ENCODE measurements around the gene PLXDC2.

Gene PLXDC2

DNA sequence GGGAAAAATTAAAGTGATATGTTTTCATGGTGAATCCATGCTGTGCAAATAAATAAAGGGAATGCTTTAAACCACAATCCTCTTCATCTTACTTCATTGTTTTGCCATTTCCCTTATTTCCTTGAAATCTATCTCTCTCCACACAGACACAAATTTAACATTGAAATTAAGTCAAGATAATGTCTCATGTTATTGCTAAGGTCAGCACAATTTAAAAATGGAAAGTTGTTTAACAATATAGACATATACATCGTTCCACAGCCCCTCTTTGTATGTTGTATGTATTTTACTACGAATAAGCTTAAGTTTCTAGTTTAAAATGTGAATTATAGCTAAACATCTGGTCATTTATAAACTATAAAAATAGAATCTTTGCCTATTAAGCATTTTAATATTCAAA, 256.9 kb downstream of the PLXDC2 start:
- DNase-seq, result no peak

DNA sequence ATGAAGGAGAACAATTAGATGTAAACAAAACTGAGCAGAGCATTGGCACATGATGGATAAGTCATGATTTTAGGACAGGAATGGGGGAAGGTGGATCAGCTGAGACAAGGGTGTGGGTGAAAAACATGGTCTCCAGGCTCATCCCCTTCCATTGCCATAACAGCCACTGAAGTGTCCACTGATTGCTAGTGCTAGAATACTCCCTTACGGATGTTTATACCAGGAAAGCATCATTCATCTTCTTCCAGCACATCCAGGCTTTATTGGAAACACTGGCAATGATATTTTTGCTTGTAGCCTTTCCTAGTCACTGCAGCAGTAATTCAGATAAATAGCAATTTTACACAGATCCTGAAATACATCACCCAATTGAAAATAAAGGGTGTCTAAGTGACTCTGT, 259.5 kb downstream of the PLXDC2 start:
- DNase-seq, result no peak

GRCh38 chr10:20084451-20084850, 268.2 kb downstream of the PLXDC2 start:
- DNase-seq, result no peak

DNA sequence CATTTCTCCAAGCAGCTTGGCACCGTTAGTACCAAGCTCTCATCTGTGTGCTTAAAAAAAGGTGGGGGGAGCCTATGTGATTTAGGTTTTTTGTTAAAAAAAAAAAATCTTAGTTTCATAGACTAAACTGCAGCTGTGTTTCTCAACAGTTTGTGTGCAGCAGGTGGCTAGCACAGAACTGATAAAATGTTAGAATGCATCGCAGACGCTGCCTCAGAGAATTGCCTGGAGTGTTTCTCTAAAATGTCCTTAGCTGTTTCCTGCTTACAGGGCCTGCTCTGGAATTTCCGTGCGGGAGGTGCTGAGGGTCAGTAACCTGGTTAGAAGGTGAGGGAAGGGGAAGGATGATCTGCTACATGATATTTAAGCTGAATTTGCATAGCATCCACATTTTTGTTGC, 268.9 kb downstream of the PLXDC2 start:
- no peak for DNase-seq

DNA sequence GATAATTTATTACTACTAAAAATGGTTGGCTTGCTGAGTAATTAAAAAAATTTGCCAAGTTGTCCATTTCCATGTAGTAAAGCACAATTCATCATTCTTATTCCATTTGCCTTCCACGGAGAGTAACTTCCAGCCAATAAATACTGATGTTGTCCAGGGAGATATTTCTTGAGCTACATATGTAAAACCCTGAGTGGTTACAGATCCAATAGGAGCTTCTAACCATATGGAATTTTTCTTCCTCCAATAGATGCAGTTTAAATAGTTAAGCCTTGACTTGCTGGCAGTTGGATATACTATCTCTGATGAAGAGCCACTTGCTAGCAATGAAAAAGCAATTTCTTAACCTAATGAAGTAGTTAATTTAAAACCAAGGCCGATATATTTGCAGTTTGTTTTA, 271.1 kb downstream of the PLXDC2 start:
- no peak for DNase-seq

- no peak for DNase-seq
Measured at GRCh38 chr10:20088061-20088701, 271.9 kb downstream of the PLXDC2 start.

- no peak for DNase-seq
Measured at GRCh38 chr10:20089879-20090278, 273.6 kb downstream of the PLXDC2 start.

GRCh38 chr10:20090831-20091230, 274.6 kb downstream of the PLXDC2 start:
- DNase-seq, result no peak

DNA sequence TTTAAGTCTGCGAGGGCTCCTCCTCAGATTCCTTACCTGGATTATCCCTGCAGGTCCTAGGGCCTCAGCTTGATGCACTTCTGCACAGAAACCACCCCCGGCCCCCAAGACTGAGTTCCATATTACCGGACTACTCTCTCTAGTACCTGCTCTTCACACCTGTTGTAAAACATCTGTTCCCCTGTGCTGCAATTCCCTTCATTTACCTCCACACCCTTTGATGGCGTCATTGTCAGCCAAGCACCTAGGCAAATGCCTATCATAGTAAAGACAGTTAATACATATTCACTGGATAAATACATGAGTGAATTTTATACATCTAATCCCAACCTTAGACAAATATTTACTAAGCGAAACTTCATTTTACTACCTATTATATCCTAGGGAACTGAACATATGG, 275.5 kb downstream of the PLXDC2 start:
- no peak for DNase-seq

- DNase-seq, result no peak
Measured at GRCh38 chr10:20093600-20093999, 277.4 kb downstream of the PLXDC2 start.

DNA sequence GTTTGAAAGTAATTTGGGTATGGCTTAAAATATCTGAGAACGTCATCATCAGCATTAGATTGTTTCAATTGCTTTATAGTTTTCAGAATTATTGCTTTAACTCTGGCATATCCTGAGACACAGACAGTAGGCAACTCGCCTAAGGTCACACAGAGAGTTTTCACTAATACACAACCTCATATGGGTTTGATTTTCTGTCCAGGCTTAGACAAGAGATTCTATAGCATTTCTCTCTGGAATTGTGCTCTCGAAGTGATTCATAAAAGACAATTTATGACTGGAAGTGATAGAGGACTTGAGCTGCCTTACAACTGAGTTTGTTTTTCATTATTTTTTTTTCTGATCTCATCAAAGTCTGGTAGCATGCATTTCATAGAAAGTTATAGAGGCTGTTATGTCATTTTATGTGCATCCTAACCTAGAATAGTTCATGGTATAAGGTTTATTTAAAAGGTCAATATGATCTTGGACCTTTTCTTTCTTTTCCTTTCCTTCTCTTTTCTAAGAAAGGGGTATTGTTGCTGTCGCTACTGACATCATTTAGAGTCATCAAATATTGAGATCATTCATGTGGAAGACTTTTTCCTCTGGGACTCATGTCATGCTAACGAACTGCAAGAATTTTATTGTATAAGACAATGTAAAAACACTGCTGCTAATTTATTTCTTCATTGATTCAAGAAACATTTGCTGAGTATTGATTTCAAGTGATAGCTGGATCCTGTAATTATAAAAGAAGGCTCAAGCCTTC, 278.2 kb downstream of the PLXDC2 start:
- no peak for DNase-seq

DNA sequence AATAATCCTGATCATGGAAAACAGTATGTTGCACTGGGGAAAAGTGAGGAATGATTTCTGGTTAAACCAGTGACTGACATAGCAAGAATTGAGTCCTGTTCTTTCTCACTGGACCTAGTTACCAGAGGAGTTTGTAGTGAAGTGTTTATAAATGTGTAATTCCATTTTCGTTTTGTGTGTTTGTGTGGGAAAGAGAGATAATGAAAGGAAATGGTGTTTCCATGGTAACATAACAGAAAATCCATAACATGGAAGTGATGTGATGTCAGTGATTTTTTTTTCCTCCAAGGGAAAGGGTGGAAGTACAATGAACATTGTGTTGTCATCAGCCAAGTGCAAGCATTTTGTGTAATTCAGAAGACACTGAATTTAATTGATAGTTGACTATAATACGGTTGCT, 283.9 kb downstream of the PLXDC2 start:
- DNase-seq, result no peak

DNA sequence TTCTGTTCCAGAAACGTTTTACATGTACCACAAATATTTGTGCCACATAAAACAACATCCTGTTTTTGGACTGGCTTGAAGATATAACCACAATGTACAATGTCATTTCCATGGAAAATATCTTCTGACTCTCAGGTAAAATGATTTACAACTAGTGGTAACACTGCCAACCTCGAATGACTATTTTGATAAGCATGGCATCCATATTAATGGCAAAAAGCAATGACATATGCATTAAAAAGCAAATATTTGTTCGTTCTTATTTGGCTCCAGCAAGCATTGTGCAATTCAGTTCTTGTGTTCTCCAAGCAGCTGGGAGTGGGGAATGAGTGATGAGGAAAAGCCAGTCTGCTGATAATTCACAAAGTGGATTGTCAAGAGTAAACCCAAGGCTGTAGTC, 289.0 kb downstream of the PLXDC2 start:
- DNase-seq, result no peak

GRCh38 chr10:20105931-20106330, 289.7 kb downstream of the PLXDC2 start:
- DNase-seq, result no peak

DNA sequence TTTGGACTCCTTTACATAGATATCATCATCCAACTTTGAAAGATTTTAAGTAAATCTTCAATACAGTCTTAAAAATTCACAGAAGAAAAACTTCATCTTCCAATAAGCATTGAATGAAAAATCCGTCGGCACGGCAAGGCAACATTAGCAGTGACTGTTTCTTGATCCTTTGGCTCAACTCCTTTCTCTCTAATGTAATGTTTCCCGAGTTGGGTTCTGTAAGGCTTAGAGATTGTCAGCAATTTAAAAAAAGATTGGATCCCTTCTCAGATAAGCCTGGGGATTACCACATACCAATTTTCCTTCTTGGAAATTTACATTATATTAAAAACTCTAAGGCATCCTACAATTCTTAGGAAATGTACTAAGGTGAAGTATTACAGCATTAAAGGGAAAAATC, 291.8 kb downstream of the PLXDC2 start:
- no peak for DNase-seq

GRCh38 chr10:20109613-20110012, 293.4 kb downstream of the PLXDC2 start:
- DNase-seq, result no peak

DNA sequence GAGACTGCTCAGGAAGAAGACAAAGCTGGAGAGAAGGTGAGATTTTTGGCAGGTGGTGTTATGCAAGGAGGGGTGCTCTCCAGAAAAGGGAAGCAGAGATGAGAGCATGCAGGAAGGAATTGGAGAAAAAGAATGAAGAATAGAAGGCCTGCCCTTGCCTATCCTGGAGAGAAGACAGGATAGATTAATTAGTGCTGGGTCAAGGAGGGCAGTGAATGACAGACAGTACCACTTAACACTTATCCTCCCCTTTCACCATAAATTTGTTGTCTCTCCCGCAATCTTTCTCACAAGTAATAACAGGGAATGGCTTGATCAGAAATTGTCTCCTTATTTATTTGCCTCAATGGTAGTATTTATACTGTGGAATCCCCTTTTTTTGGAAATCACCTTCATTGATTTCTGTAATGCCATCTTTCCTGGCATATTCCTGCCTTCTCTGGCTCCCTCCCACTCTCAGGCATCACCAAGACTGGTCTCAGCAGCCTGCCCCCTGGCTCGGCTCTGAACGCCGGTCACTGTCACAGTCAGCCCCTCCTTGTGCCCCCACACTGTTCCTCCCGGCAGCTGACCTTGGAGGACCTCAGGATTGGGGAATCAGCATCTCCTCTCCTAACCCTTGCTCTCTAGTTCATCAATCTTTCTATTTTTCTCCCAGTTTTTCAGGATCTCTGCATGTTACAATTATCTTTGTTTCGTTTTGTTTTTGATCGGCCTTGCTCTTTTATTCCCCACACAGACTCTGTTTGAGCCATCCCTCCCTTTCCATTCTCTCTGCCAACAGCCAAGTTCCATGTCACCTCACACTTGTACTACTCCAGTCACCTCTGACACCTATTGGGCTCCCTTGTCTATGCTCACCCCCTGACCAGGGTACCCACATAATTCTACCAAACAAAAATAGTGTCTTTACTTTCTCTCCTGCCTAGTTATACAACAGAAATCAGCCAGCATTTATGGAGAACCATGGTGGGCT, 294.2 kb downstream of the PLXDC2 start:
- no peak for DNase-seq

- no peak for DNase-seq
Measured at GRCh38 chr10:20114179-20114578, 297.9 kb downstream of the PLXDC2 start.

DNA sequence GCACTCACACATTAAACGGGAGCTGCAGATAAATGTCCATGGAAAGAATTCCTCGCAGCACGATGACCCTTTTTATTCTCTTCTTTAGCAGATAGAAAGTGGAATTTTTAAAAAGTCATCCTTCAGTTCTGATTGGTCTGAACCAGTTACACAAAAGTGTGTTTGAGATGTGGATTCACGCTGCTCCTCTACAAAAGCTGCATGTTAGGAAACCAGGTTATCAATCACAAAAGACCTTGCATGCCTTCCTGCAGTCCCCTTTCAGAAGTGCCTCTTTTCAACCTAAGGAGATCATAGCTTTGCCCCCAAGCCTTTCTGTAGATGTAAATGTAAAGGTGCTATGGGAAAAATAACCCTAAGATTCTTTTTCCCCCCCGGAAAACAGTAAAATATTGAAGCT, 299.7 kb downstream of the PLXDC2 start:
- no peak for DNase-seq

DNA sequence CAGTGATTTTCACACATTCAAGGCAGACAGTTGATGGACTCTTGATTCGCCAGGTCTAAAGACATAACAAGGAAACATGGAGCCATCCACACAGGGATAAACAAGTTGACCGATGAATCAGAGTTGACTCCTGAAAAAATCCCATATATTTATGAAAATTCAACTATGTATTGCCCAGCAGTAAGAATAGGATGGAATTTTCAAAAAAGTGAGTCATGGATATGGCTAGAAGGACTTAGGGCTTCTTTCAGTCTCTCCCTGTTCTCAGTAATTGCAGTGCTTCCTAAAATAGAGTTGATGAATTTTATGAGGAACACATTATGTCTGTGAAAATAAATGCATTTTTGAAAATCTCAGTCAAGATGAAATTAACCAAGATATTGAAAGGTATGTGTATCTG, 301.2 kb downstream of the PLXDC2 start:
- no peak for DNase-seq

DNA sequence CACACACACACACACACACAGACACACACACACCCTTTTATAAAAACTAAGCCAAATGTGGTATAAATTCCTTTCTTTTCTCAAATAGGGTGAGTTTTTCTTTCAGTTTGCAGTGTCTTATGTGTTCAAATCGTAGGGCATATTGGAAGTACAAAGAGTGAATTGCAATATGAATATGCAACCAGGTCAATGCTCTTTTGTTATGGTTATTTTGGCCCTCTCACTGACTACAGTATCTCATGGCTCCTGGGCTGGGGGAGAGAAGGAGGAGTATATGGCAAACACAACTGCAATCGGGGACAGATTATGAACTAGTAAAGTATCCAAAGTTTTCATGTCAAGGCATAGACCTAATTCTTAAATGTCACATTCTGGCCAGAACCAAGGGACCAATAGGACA, 301.9 kb downstream of the PLXDC2 start:
- no peak for DNase-seq

DNA sequence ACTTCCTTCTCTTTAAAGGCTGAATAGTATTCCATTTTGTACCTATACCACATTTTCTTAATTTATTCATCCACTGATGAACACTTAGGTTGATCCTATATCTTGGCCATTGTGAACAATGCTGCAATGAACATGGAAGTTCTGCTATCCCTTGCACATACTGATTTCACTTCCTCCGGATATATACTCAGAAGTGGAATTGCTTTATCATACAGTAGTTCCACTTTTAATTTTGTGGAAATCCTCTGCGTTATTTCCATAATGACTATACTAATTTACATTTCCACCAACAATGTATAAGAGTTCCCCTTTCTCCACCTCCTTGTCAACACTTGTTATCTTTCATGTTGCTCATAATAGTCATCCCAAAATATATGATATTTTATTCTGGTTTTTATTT, 312.6 kb downstream of the PLXDC2 start:
- DNase-seq, result no peak

DNA sequence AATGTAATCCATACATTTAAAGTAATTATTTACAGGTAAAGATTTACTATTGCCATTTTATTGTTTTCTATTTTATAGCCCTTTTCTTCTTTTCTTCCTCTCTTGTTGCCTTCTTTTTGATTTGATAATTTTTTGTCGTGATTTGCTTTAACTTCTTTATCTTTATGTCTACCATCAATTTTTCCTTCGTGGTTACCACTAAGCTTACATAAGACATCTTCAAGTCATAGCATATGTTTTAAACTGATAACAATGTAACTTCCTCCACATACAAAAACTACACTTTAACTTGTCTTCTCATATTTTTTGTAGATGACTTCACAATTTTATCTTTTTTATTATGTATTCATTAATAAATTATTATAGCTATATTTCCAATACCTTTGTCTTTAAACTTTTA, 316.6 kb downstream of the PLXDC2 start:
- DNase-seq, result no peak
